ENCODE measurements around the gene ABCA3. TPM values are rescaled to one million over a fixed set of nuclear protein-coding genes. Genes with fewer than 3 reads are reported as not detected.
A peak's percentile ranks its signal among the peaks of the same experiment; 100 is the strongest.

The ABCA3 gene
- total and polyA plus RNA-seq, 2 donors (not counting 1 experiment from before 2014, with no cell fraction given): 1.7 to 6.1 TPM

DNA sequence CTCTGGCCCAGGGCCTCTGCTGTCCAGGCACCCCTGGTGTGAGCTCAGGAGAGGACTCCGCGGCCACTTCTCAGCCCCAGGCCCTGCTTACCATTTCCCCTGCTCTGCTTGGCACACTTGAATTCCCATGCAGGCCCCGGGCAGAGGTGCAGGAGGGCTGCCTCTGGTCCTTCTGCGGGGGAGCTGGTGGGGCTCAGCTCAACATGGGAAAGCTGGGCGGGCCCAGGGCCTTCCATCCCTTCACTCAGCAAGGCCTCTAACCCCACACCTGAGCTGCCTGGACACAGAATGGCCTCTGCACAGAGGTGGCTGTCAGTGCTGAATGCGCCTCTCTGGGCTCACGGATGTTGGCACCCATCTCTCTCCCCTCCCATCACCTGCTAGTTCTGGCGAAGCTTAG, 60.1 kb downstream of the ABCA3 start:
- Histone ChIP-seq H3K27ac (ENCODE audit: insufficient read depth, low read length) (no peak overlapping the region), H3K27me3 (ENCODE audit: control insufficient read depth, insufficient read depth, low read length) (no peaks in the 10 kb centered on the region), H3K4me2 (ENCODE audit: extremely low read depth, insufficient read depth, low read length) (no peak overlapping the region), H3K9me3 (ENCODE audit: control insufficient read depth, insufficient read depth, low read depth, low read length) (no peaks in the 10 kb centered on the region), H4K20me1 (ENCODE audit: control insufficient read depth, extremely low read depth, insufficient read depth, low read length) (no peaks in the 10 kb centered on the region), H3K36me3 (ENCODE audit: control insufficient read depth, insufficient read depth, low read length) (no peaks in the 10 kb centered on the region), H3K79me2 (ENCODE audit: control insufficient read depth, insufficient read depth, low read length) (no peaks in the 10 kb centered on the region), H3K4me3 (replicated peaks in 1 of 4; ENCODE audit: control extremely low read depth in 1 of 4, insufficient read depth in 1 of 4, low read depth in 3 of 4, low read length in 4 of 4) (no peak overlapping the region), H2AFZ (ENCODE audit: low read length) (no peak overlapping the region), H3K4me1 (ENCODE audit: control insufficient read depth, extremely low read depth, insufficient read depth, low read length) (no peaks in the 10 kb centered on the region), H3K9ac (ENCODE audit: insufficient read depth, low read length) (no peak overlapping the region)
- TF ChIP-seq, protein P1, sequence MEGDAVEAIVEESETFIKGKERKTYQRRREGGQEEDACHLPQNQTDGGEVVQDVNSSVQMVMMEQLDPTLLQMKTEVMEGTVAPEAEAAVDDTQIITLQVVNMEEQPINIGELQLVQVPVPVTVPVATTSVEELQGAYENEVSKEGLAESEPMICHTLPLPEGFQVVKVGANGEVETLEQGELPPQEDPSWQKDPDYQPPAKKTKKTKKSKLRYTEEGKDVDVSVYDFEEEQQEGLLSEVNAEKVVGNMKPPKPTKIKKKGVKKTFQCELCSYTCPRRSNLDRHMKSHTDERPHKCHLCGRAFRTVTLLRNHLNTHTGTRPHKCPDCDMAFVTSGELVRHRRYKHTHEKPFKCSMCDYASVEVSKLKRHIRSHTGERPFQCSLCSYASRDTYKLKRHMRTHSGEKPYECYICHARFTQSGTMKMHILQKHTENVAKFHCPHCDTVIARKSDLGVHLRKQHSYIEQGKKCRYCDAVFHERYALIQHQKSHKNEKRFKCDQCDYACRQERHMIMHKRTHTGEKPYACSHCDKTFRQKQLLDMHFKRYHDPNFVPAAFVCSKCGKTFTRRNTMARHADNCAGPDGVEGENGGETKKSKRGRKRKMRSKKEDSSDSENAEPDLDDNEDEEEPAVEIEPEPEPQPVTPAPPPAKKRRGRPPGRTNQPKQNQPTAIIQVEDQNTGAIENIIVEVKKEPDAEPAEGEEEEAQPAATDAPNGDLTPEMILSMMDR (conservative IDR thresholded peaks at IDR 0.05 in 1 of 2, IDR thresholded peaks at IDR 0.05 in 1 of 2; ENCODE audit: low read depth in 1 of 2, low read length in 2 of 2): no peak
- TF ChIP-seq EZH2 (IDR thresholded peaks at IDR 0.05; ENCODE audit: low read length, missing control alignments): no peak
- DNase-seq (ENCODE audit: low read depth in 2 of 2): no peak

DNA sequence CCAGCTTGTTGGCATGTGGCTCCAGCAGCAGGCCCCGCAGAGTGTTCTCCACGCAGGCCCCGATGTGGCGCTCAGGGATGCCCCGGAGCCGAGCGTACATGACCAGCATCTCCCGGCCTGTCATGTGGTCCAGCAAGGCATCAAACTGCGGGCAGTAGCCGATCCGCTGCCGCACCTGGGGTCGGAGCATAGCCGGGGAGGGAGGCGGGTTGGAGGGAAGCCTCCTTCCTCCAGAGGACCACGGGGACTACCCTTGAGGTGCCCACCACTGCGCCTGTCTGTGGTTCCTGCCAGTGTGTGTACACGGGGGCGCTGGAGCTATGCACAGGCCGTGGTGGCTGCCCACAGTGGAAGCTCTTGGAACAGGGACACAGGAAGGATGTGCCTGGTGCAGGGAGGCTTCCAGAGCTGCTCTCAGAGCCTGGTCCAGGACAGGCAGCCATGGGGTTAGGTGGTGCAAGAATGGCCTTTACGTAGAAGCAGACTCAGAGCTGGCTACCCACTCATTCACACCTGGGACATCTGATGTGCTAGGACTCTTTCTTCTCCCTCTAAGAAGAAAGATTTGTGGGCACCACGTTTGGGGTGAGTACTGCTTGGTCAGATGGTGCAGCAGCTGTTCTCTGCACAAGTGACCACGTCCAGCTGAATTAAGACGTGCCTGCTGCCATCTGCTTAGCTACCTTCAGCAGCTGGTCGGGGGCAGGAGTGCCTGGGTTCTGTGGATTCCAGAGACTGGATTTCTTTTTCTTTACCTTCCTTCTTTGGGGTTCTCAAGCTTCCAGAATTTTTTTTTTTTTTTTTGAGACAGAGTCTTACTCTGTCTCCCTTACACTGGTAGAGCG, 61.4 kb downstream of the ABCA3 start:
- H2AFZ ChIP-seq (ENCODE audit: low read length): no peak overlapping the region
- H3K9me3 ChIP-seq (ENCODE audit: control insufficient read depth, insufficient read depth, low read depth, low read length): no peaks in the 10 kb centered on the region
- H3K4me3 ChIP-seq (replicated peaks in 1 of 4; ENCODE audit: control extremely low read depth in 1 of 4, insufficient read depth in 1 of 4, low read depth in 3 of 4, low read length in 4 of 4): no peak overlapping the region
- H3K9ac ChIP-seq (ENCODE audit: insufficient read depth, low read length): no peak overlapping the region
- no peaks in the 10 kb centered on the region for H3K4me1 ChIP-seq (ENCODE audit: control insufficient read depth, extremely low read depth, insufficient read depth, low read length)
- H3K36me3 ChIP-seq (ENCODE audit: control insufficient read depth, insufficient read depth, low read length): no peaks in the 10 kb centered on the region
- H3K27ac ChIP-seq (ENCODE audit: insufficient read depth, low read length): no peak overlapping the region
- TF ChIP-seq EZH2 (IDR thresholded peaks at IDR 0.05; ENCODE audit: low read length, missing control alignments): no peak
- TF ChIP-seq, protein P1 (conservative IDR thresholded peaks at IDR 0.05 in 1 of 2, IDR thresholded peaks at IDR 0.05 in 1 of 2; ENCODE audit: low read depth in 1 of 2, low read length in 2 of 2): no peak
- no peak for DNase-seq (ENCODE audit: low read depth in 2 of 2)
- H4K20me1 ChIP-seq (ENCODE audit: control insufficient read depth, extremely low read depth, insufficient read depth, low read length): no peaks in the 10 kb centered on the region
- H3K27me3 ChIP-seq (ENCODE audit: control insufficient read depth, insufficient read depth, low read length): no peaks in the 10 kb centered on the region
- no peaks in the 10 kb centered on the region for H3K79me2 ChIP-seq (ENCODE audit: control insufficient read depth, insufficient read depth, low read length)
- H3K4me2 ChIP-seq (ENCODE audit: extremely low read depth, insufficient read depth, low read length): no peak overlapping the region

GRCh38 chr16:2278272-2278608, 62.3 kb downstream of the ABCA3 start:
- Histone ChIP-seq H3K79me2 (ENCODE audit: control insufficient read depth, insufficient read depth, low read length) (no peaks in the 10 kb centered on the region), H3K27ac (ENCODE audit: insufficient read depth, low read length) (no peak overlapping the region), H3K4me2 (ENCODE audit: extremely low read depth, insufficient read depth, low read length) (no peak overlapping the region), H3K4me1 (ENCODE audit: control insufficient read depth, extremely low read depth, insufficient read depth, low read length) (no peaks in the 10 kb centered on the region), H4K20me1 (ENCODE audit: control insufficient read depth, extremely low read depth, insufficient read depth, low read length) (no peaks in the 10 kb centered on the region), H2AFZ (ENCODE audit: low read length) (no peak overlapping the region), H3K9ac (ENCODE audit: insufficient read depth, low read length) (no peak overlapping the region), H3K9me3 (ENCODE audit: control insufficient read depth, insufficient read depth, low read depth, low read length) (no peaks in the 10 kb centered on the region), H3K27me3 (ENCODE audit: control insufficient read depth, insufficient read depth, low read length) (no peaks in the 10 kb centered on the region), H3K36me3 (ENCODE audit: control insufficient read depth, insufficient read depth, low read length) (no peaks in the 10 kb centered on the region), H3K4me3 (replicated peaks in 1 of 4; ENCODE audit: control extremely low read depth in 1 of 4, insufficient read depth in 1 of 4, low read depth in 3 of 4, low read length in 4 of 4) (no peak overlapping the region)
- TF ChIP-seq EZH2 (IDR thresholded peaks at IDR 0.05; ENCODE audit: low read length, missing control alignments): no peak
- TF ChIP-seq, protein P1 (conservative IDR thresholded peaks at IDR 0.05 in 1 of 2, IDR thresholded peaks at IDR 0.05 in 1 of 2; ENCODE audit: low read depth in 1 of 2, low read length in 2 of 2): peak in 1 of 2 donors; percentile 7
- no peak for DNase-seq (ENCODE audit: low read depth in 2 of 2)

Measured in fibroblast of lung (primary cell).